Fibroblast of villous mesenchyme (primary cell): ENCODE measurements around the gene HEXD. TPM values are rescaled to one million over a fixed set of nuclear protein-coding genes. Genes with fewer than 3 reads are reported as not detected.

Experiments used
- DNase-seq: peaks from one replicate; pipeline ENCODE4 v3.0.0-alpha.2; 2010; ENCODE audit warnings: low read depth
- H3K4me3 ChIP-seq: 2 replicates; pipeline ENCODE4 v1.5.1; 2011; ENCODE audit warnings: low read depth, mild to moderate bottlenecking, low read length
- CTCF ChIP-seq: IDR thresholded peaks from 2 replicates; pipeline ENCODE4 v1.5.1; 2012; ENCODE audit warnings: low read depth, mild to moderate bottlenecking, low read length; ENCODE audit not compliant: insufficient read depth
- total RNA-seq: library from RNA; depleted of rRNA; stranded (reverse); fragments of >200 nt; gene quantifications from 2 replicates; pipeline ENCODE4 v1.2.3, GENCODE V29; 2012

HEXD gene
- total RNA-seq, 1 donor: 12.5 TPM

GRCh38 chr17:82434216-82434565 lies 16.0 kb downstream of the HEXD start:
- TF ChIP-seq CTCF: no peak
- no peak for DNase-seq
- H3K4me3 ChIP-seq: no peak overlapping the region

- TF ChIP-seq CTCF: no peak
- H3K4me3 ChIP-seq: no peak overlapping the region
- no peak for DNase-seq
Observed at GRCh38 chr17:82435103-82435502, 17.0 kb downstream of the HEXD start.

- no peak overlapping the region for H3K4me3 ChIP-seq
- DNase-seq: no peak
Observed at GRCh38 chr17:82435601-82436583, 17.7 kb downstream of the HEXD start.

GRCh38 chr17:82436601-82437324 lies 18.6 kb downstream of the HEXD start:
- TF ChIP-seq CTCF: no peak
- no peak for DNase-seq
- H3K4me3 ChIP-seq: no peak overlapping the region

More at GRCh38 chr17:82435601-82436583, 17.7 kb downstream of the HEXD start:
- no peak for TF ChIP-seq CTCF

GRCh38 chr17:82437325-82437668 lies 19.1 kb downstream of the HEXD start:
- DNase-seq: no peak
- no peak overlapping the region for H3K4me3 ChIP-seq
- no peak for TF ChIP-seq CTCF

GRCh38 chr17:82438401-82439193 lies 20.4 kb downstream of the HEXD start:
- no peak for DNase-seq
- TF ChIP-seq CTCF: no peak
- no peak overlapping the region for H3K4me3 ChIP-seq
